HepG2 (cell line): Measurements from ENCODE around the gene AUTS2. TPM values are rescaled to one million over a fixed set of nuclear protein-coding genes. Genes with fewer than 3 reads are reported as not detected.

ENCODE experiments used
- ARID2 ChIP-seq: sonication (generic); formaldehyde crosslinking; IDR thresholded peaks from 2 replicates; pipeline ENCODE4 v1.8.1; 2022; ENCODE audit warnings: mild to moderate bottlenecking, missing genetic modification reagents, borderline replicate concordance
- FLYWCH1 ChIP-seq: sonication (generic); formaldehyde crosslinking; IDR thresholded peaks from 2 replicates; pipeline ENCODE4 v1.8.1; 2023; ENCODE audit warnings: mild to moderate bottlenecking, missing genetic modification reagents
- FOSL1 ChIP-seq: sonication (generic); formaldehyde crosslinking; IDR thresholded peaks from 2 replicates; pipeline ENCODE4 v1.9.0; 2021; ENCODE audit warnings: missing genetic modification reagents, borderline replicate concordance
- HMG20A ChIP-seq: IDR thresholded peaks from 2 replicates; pipeline ENCODE4 v1.6.1; 2016; ENCODE audit warnings: borderline replicate concordance
- JUNB ChIP-seq: sonication (generic); formaldehyde crosslinking; IDR thresholded peaks from 2 replicates; pipeline ENCODE4 v1.8.0; 2022; ENCODE audit warnings: missing genetic modification reagents, mild to moderate bottlenecking, borderline replicate concordance
- MNT ChIP-seq: fragments of 450-650 bp; IDR thresholded peaks from 2 replicates; pipeline ENCODE4 v1.6.1; 2016
- RELA ChIP-seq: sonication (generic); formaldehyde crosslinking; IDR thresholded peaks from 2 replicates; pipeline ENCODE4 v1.4.0; 2020; ENCODE audit warnings: missing genetic modification reagents
- RFX1 ChIP-seq: fragments of 450-650 bp; IDR thresholded peaks from 2 replicates; pipeline ENCODE4 v1.6.1; 2017
- RXRB ChIP-seq: IDR thresholded peaks from 2 replicates; pipeline ENCODE4 v1.6.1; 2016; ENCODE audit warnings: borderline replicate concordance, missing genetic modification reagents, missing compliant biosample characterization
- SIN3B ChIP-seq: fragments of 150-350 bp; IDR thresholded peaks from 2 replicates; pipeline ENCODE4 v1.6.1; 2014; ENCODE audit warnings: low read length
- SOX13 ChIP-seq, 3 experiments: fragments of 450-650 bp in 1 of 3; sonication (generic) in 1 of 3; formaldehyde crosslinking in 1 of 3; IDR thresholded peaks in 2 of 3; conservative IDR thresholded peaks in 1 of 3; 2 replicates each; pipeline versions ENCODE4 v1.5.0 to v1.6.1; 2016 to 2020; ENCODE audit warnings: antibody characterized with exemption in 1 of 3, mild to moderate bottlenecking in 1 of 3, missing compliant biosample characterization in 1 of 3, missing genetic modification reagents in 1 of 3, moderate library complexity in 1 of 3
- SOX6 ChIP-seq, 2 experiments: fragments of 450-650 bp in 1 of 2; sonication (generic) in 1 of 2; formaldehyde crosslinking in 1 of 2; IDR thresholded peaks; 2 replicates each; pipeline versions ENCODE4 v1.4.0 to v1.6.1; 2017 to 2020; ENCODE audit warnings: antibody characterized with exemption in 1 of 2, mild to moderate bottlenecking in 1 of 2, missing genetic modification reagents in 1 of 2
- U2AF2 ChIP-seq: fragments of 200-400 bp; formaldehyde crosslinking; IDR thresholded peaks from 2 replicates; pipeline ENCODE4 v1.6.1; 2017; ENCODE audit warnings: low read depth, mild to moderate bottlenecking, low read length
- ZBTB44 ChIP-seq: sonication (generic); formaldehyde crosslinking; IDR thresholded peaks from 2 replicates; pipeline ENCODE4 v1.4.0; 2020; ENCODE audit warnings: missing genetic modification reagents
- ZNF337 ChIP-seq: sonication (generic); formaldehyde crosslinking; IDR thresholded peaks from 2 replicates; pipeline ENCODE4 v1.5.1; 2020; ENCODE audit warnings: missing genetic modification reagents, low read depth, mild to moderate bottlenecking, borderline replicate concordance
- ZNF430 ChIP-seq: sonication (generic); formaldehyde crosslinking; IDR thresholded peaks from 2 replicates; pipeline ENCODE4 v1.9.0; 2021; ENCODE audit warnings: mild to moderate bottlenecking, missing genetic modification reagents
- ZNF468 ChIP-seq: sonication (generic); formaldehyde crosslinking; IDR thresholded peaks from 2 replicates; pipeline ENCODE4 v1.8.0; 2022; ENCODE audit warnings: mild to moderate bottlenecking, moderate library complexity, missing genetic modification reagents
- ZNF687 ChIP-seq: sonication (generic); formaldehyde crosslinking; IDR thresholded peaks from 2 replicates; pipeline ENCODE4 v1.5.1; 2020; ENCODE audit warnings: mild to moderate bottlenecking, missing genetic modification reagents, moderate library complexity
- ZNF710 ChIP-seq: sonication (generic); formaldehyde crosslinking; IDR thresholded peaks from 2 replicates; pipeline ENCODE4 v1.5.0; 2020; ENCODE audit warnings: mild to moderate bottlenecking, missing genetic modification reagents, borderline replicate concordance
- ZSCAN25 ChIP-seq: sonication (generic); formaldehyde crosslinking; IDR thresholded peaks from 2 replicates; pipeline ENCODE4 v1.8.0; 2022; ENCODE audit warnings: mild to moderate bottlenecking, missing genetic modification reagents
- ZSCAN30 ChIP-seq: sonication (generic); formaldehyde crosslinking; IDR thresholded peaks from 2 replicates; pipeline ENCODE4 v1.5.0; 2020; ENCODE audit warnings: mild to moderate bottlenecking, missing genetic modification reagents
- polyA plus RNA-seq, 8 experiments: library from polyadenylated mRNA; depleted of rRNA in 3 of 8; stranded (reverse) in 7 of 8; unstranded in 1 of 8; fragments of >200 nt; fragmentation: Illumina TruSeq in 4 of 8; extraction: Trizol in 4 of 8; gene quantifications; 2 replicates each; pipeline versions ENCODE4 v1.2.1 to v1.2.3, GENCODE V29; 2011 to 2016; ENCODE audit warnings: low read depth in 4 of 8, missing spikeins in 1 of 8, mixed read lengths in 1 of 8; ENCODE audit not compliant: insufficient read depth in 1 of 8
- total RNA-seq, 5 experiments: library from RNA; depleted of rRNA; stranded (reverse); fragments of >200 nt; fragmentation: Illumina TruSeq; extraction: Trizol; gene quantifications; 2 replicates each; pipeline ENCODE4 v1.2.3, GENCODE V29; 2016; ENCODE audit warnings: low read depth in 1 of 5

The AUTS2 gene
- total and polyA plus RNA-seq, 2 of the 13 experiments (the other 11 are each of a cell fraction or from before 2014, with no cell fraction given), result 0.38 TPM; not detected in 1

- peak; percentile 25; the same call in 1 of the 2 replicates for TF ChIP-seq ZNF687 (CRISPR knock-in tag)
- no peak for TF ChIP-seq ZNF430 (CRISPR knock-in tag)
- peak; percentile 35; the same call in 1 of the 2 replicates for TF ChIP-seq RXRB (CRISPR knock-in tag)
- TF ChIP-seq FLYWCH1 (CRISPR knock-in tag), result no peak
- no peak for TF ChIP-seq MNT
- no peak for TF ChIP-seq ZNF337 (CRISPR knock-in tag)
- TF ChIP-seq ZBTB44, result no peak
- TF ChIP-seq SIN3B, result no peak
- TF ChIP-seq FOSL1 (CRISPR knock-in tag), result peak; percentile 93
- no peak for TF ChIP-seq SOX13 (IDR thresholded peaks at IDR 0.05)
- TF ChIP-seq SOX13 (CRISPR knock-in tag; conservative IDR thresholded peaks at IDR 0.05 in 1 of 2, IDR thresholded peaks at IDR 0.05 in 1 of 2), result peak in 1 of 2 experiments; percentile 38; a peak in 1 of 4 replicates
- TF ChIP-seq HMG20A, result peak; percentile 56; the same call in 1 of the 2 replicates
- no peak for TF ChIP-seq RELA (CRISPR knock-in tag)
- TF ChIP-seq ZNF710, result no peak
- TF ChIP-seq U2AF2, result no peak
- peak; percentile 95 for TF ChIP-seq ZSCAN25 (CRISPR knock-in tag)
- TF ChIP-seq RFX1, result no peak
- no peak for TF ChIP-seq ARID2 (CRISPR knock-in tag)
- no peak for TF ChIP-seq SOX6 (IDR thresholded peaks at IDR 0.05)
- TF ChIP-seq SOX6 (CRISPR knock-in tag; IDR thresholded peaks at IDR 0.05), result 0 out of 2 replicates have a peak, but pooled peaks have one; percentile 21
- no peak for TF ChIP-seq ZNF468 (CRISPR knock-in tag)
- TF ChIP-seq ZSCAN30 (CRISPR knock-in tag), result no peak
- TF ChIP-seq JUNB (CRISPR knock-in tag), result peak; percentile 79; the same call in 1 of the 2 replicates
Measured at GRCh38 chr7:70571403-70571934, 973.2 kb downstream of the AUTS2 start (continued).
